Activated CD4-positive, alpha-beta T cell treated with anti-CD3 and anti-CD28 coated beads, Interleukin-2, amount 10 ng/mL, durations not matched to agents 7 days and 5 days (primary cell): ENCODE results near the gene VWA2. TPM values are rescaled to one million over a fixed set of nuclear protein-coding genes. Genes with fewer than 3 reads are reported as not detected.

Experiments used
- CTCF ChIA-PET: fragments of 350-600 bp; sonication (Branson Sonifier 250); formaldehyde crosslinking; loops from one replicate; lab custom pipeline; 2021; ENCODE audit warnings: antibody characterized with exemption; lab: Charles Lee
- POLR2A ChIA-PET: fragments of 350-600 bp; sonication (Branson Sonifier 250); formaldehyde crosslinking; loops from one replicate; lab custom pipeline; 2021; ENCODE audit warnings: antibody characterized with exemption; lab: Charles Lee
- DNase-seq: peaks from one replicate; pipeline ENCODE4 v3.0.0-alpha.2; 2020
- H3K27ac Mint-ChIP-seq: one replicate; pipeline ENCODE4 v1.8.0; 2021; ENCODE audit warnings: mild to moderate bottlenecking, moderate library complexity, mixed read lengths
- H3K27me3 Mint-ChIP-seq: one replicate; pipeline ENCODE4 v1.8.0; 2021; ENCODE audit warnings: mixed read lengths
- H3K36me3 Mint-ChIP-seq: one replicate; pipeline ENCODE4 v1.8.0; 2021; ENCODE audit warnings: low read depth, mixed read lengths
- H3K4me1 Mint-ChIP-seq: one replicate; pipeline ENCODE4 v1.8.0; 2021; ENCODE audit warnings: mixed read lengths
- H3K4me3 Mint-ChIP-seq: one replicate; pipeline ENCODE4 v1.8.0; 2021; ENCODE audit warnings: mild to moderate bottlenecking, moderate library complexity, mixed read lengths
- H3K9me3 Mint-ChIP-seq: one replicate; pipeline ENCODE4 v1.8.0; 2021; ENCODE audit warnings: mixed read lengths
- total RNA-seq, 2 experiments: library from RNA; stranded (reverse); gene quantifications; one replicate each; pipeline ENCODE4 v1.2.3, GENCODE V29; 2021

VWA2 gene
- total RNA-seq, 2 experiments from 2014 or later: not detected

DNA sequence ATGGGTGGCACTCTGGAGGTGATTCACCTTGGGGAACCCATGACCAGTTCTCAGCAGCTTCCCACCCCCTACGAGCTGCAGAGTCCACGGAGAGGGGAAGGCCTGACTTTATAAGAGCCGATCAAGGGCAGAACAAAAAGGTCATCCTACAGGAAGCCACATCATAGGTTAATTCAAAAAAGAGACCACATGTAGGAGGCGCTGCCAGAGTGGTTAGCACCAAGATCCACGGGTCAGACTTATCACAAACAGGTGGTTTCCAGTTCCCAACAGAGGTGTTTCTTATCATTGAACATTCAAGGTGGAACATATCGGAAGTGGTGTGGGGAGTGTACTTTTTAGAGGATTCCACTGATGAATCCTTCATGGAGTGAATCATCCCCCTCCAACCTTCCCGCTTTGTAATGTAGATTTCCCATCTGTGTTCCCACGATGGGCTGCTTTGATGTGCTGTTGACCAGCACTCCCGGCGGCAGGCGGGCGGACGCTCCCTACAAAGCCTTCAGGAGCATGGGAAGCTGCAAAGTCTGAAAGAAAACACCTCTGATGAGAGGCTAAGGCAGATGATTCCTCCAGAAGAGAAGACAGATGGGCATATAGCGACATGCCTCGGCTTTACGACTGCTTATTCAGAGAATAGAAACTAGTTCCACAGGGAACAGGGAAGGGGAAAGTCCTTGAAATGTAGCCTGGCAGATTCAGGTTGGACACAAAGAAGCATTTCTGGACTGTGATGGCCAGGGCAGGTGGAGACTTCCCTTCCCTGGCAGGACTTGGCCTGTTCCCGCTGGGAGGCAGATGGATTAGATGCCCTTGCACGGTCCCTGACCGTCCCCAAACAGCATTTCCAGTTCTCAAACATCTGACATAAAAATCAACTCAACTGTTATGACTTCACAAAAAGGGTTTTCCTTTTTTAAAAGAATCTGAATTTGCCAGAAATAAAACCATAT, 98.7 kb downstream of the VWA2 start:
- DNase-seq: no peak
- CTCF ChIA-PET: no interaction called here
- peaks cover 6% of the 10 kb centered on the region for H3K4me1 Mint-ChIP-seq
- POLR2A ChIA-PET: no interaction called here
- H3K36me3 Mint-ChIP-seq: no peaks in the 10 kb centered on the region
- H3K27ac Mint-ChIP-seq: no peak overlapping the region
- H3K27me3 Mint-ChIP-seq: peaks cover 3% of the 10 kb centered on the region
- H3K4me3 Mint-ChIP-seq: no peak overlapping the region
- H3K9me3 Mint-ChIP-seq: no peaks in the 10 kb centered on the region

DNA sequence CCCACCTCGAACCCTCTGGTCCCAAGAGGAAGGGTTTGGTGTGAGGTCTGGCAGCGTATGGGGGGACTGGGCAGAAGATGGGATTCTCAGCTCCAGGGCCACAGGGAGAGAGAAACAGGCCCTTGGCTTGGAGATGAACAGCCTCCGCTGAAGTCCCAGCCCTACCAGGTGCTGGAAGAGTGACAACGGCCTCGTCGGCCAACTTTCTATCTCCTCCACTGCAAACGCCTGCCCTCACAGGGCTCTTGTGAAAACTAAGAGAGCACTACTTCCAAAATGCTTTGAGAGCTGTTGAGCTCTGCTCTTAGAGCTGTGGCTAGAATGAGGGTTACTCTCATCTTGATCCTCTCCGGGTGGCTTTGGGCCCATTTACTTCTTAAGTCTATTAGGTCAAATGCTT, 101.8 kb downstream of the VWA2 start:
- Mint-ChIP-seq H3K4me1 (no peaks in the 10 kb centered on the region), H3K9me3 (no peaks in the 10 kb centered on the region), H3K36me3 (no peaks in the 10 kb centered on the region), H3K4me3 (no peak overlapping the region), H3K27ac (no peak overlapping the region), H3K27me3 (no peaks in the 10 kb centered on the region)
- CTCF ChIA-PET: interaction anchor here (0.5 kb wide), 1 partner anchor 1972 kb away, joined by 5 read pairs; no protein-coding TSS in a partner anchor
- no peak for DNase-seq
- POLR2A ChIA-PET: no interaction called here

Other genes with a start within 250 kb of the VWA2 start
- gene ADRB1, start 195.4 kb upstream of the VWA2 start, total RNA-seq: not detected
- gene CCDC186, start 65.1 kb upstream of the VWA2 start, total RNA-seq: 10 to 100 TPM; 16.0 to 18.6 TPM
- gene TDRD1, start 59.9 kb upstream of the VWA2 start, total RNA-seq: under 1 TPM; 0.04 to 0.10 TPM
- 1 to 10 TPM; 1.1 to 1.8 TPM for gene AFAP1L2, start 165.2 kb downstream of the VWA2 start, total RNA-seq